WI38 (cell line): Measurements from ENCODE around the gene SLC9A9.

ENCODE experiments used
- H3K4me3 ChIP-seq: 2 replicates; pipeline ENCODE4 v1.5.1; 2011; ENCODE audit warnings: low read depth, mild to moderate bottlenecking, control low read depth, low read length
- CTCF ChIP-seq: IDR thresholded peaks from 2 replicates; pipeline ENCODE4 v1.5.1; 2012; ENCODE audit warnings: low read depth, mild to moderate bottlenecking, control low read depth, low read length

The SLC9A9 gene

DNA sequence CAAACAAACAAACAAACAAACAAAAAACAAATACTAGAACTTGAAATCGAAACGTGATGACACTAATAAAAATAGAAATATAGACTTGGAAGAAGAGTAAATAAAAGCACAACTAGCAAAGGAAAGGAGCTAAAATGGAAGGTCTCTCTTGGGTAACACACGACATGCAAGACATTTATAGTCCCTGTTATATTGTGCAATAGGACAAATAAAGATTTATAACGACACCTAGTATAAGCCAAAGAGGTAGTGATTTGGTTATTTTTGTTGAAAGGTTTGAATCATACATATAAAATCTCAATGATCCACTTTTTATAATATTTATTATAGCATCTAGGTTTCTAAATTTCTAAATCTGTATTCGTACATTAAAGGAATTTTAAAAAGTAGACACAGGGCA is 379.1 kb downstream of the SLC9A9 start:
- no peak for TF ChIP-seq CTCF
- H3K4me3 ChIP-seq, result no peak overlapping the region

DNA sequence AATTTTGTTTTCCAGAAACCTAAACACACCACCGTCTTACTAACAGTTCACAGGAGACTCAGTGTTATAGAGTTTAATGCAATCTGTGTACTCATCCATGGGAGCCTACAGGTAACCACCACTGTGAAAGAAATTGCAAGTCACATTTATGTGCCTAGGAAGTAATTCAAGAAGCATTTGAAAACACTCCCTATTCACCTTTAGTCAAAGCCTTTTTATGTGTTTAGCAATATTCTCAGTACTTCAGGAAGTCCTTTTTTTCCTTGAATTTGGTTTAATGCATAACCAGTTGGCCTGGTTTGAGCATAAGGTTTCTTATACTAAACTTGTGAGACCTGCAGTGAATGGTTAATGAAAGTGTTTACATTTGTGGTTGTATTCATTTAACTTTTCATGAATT is 382.6 kb downstream of the SLC9A9 start:
- TF ChIP-seq CTCF, result no peak
- no peak overlapping the region for H3K4me3 ChIP-seq

- no peak for TF ChIP-seq CTCF
- no peak overlapping the region for H3K4me3 ChIP-seq
Observed at GRCh38 chr3:143464850-143465249, 383.4 kb downstream of the SLC9A9 start.

- TF ChIP-seq CTCF, result no peak
Observed at GRCh38 chr3:143455480-143455879, 392.8 kb downstream of the SLC9A9 start.

GRCh38 chr3:143450632-143451031 is 397.6 kb downstream of the SLC9A9 start:
- TF ChIP-seq CTCF, result no peak
- no peak overlapping the region for H3K4me3 ChIP-seq

More at GRCh38 chr3:143455480-143455879, 392.8 kb downstream of the SLC9A9 start:
- H3K4me3 ChIP-seq, result no peak overlapping the region

GRCh38 chr3:143447491-143447890 is 400.8 kb downstream of the SLC9A9 start:
- TF ChIP-seq CTCF, result no peak
- no peak overlapping the region for H3K4me3 ChIP-seq

- H3K4me3 ChIP-seq, result no peak overlapping the region
- no peak for TF ChIP-seq CTCF
Observed at GRCh38 chr3:143445118-143445517, 403.1 kb downstream of the SLC9A9 start.
